Lower lobe of right lung (tissue), 2 donors: ENCODE results near the gene PDGFA. TPM values are rescaled to one million over a fixed set of nuclear protein-coding genes. Genes with fewer than 3 reads are reported as not detected.

Source experiments
- ATAC-seq, 2 donors: fragments of 200-7000 bp; cut with Tn5 transposase; one replicate each; pipeline ENCODE4 v1.9.1; 2020 to 2022; ENCODE audit warnings: mild to moderate bottlenecking in 2 of 2, moderate library complexity in 2 of 2
- DNase-seq: peaks from one replicate; pipeline ENCODE4 v3.0.0-alpha.2; 2020
- H3K27ac ChIP-seq: fragments of 200-600 bp; one replicate; pipeline ENCODE4 v1.8.0; 2022
- H3K27me3 ChIP-seq: fragments of 200-600 bp; one replicate; pipeline ENCODE4 v1.8.0; 2022; ENCODE audit warnings: low read depth
- H3K36me3 ChIP-seq: fragments of 200-600 bp; one replicate; pipeline ENCODE4 v1.8.0; 2022; ENCODE audit warnings: mild to moderate bottlenecking
- H3K4me1 ChIP-seq: fragments of 200-600 bp; one replicate; pipeline ENCODE4 v1.8.0; 2022
- H3K4me3 ChIP-seq: fragments of 200-600 bp; one replicate; pipeline ENCODE4 v1.8.0; 2022; ENCODE audit warnings: mild to moderate bottlenecking
- H3K9me3 ChIP-seq: fragments of 200-600 bp; one replicate; pipeline ENCODE4 v1.8.0; 2022
- intact Hi-C: fragments of 100-400 bp; cut with DNase I; formaldehyde crosslinking; loops from one replicate; pipeline ENCODE4 v1.11.0; 2022
- total RNA-seq: library from RNA; stranded (reverse); fragmentation: NEBNext Ultra II Directional; extraction: Animal tissue kit (Norgen Biotek cat#: 25700); gene quantifications from one replicate; pipeline ENCODE4 v1.2.1, GENCODE V29; 2021
- TF ChIP-seq, protein P1 (sequence below): fragments of 200-600 bp; IDR thresholded peaks from one replicate; pipeline ENCODE4 v1.8.0; 2022; ENCODE audit warnings: antibody characterized with exemption, mild to moderate bottlenecking
- donor health status: DM: no; HTN: yes; CAD: no; lungs with severe emphysema.

The PDGFA gene
- total RNA-seq, 1 donor from 2014 or later = 27.1 TPM

DNA sequence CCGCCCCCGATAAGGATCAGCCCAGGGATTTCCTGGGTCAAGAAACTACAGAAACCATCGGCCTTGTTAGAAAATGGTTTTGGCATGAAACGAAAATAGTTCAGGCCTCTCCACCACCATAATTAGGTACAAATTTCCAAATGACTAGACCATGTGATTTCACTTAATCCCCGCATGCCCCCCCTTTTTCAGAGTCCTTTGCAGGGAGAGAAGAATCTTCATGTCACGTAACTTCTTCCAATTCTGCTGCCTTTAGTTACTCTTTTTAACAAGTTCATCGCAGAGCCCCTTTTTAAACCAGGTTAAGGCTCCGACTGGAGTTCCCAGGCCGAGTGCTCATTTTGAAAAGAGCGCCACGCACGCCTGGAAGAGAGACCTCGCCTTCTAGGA lies 3.4 kb downstream of the PDGFA start:
- H3K9me3 ChIP-seq = no peaks in the 10 kb centered on the region
- TF ChIP-seq, protein P1, sequence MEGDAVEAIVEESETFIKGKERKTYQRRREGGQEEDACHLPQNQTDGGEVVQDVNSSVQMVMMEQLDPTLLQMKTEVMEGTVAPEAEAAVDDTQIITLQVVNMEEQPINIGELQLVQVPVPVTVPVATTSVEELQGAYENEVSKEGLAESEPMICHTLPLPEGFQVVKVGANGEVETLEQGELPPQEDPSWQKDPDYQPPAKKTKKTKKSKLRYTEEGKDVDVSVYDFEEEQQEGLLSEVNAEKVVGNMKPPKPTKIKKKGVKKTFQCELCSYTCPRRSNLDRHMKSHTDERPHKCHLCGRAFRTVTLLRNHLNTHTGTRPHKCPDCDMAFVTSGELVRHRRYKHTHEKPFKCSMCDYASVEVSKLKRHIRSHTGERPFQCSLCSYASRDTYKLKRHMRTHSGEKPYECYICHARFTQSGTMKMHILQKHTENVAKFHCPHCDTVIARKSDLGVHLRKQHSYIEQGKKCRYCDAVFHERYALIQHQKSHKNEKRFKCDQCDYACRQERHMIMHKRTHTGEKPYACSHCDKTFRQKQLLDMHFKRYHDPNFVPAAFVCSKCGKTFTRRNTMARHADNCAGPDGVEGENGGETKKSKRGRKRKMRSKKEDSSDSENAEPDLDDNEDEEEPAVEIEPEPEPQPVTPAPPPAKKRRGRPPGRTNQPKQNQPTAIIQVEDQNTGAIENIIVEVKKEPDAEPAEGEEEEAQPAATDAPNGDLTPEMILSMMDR = no peak
- DNase-seq (no peak), ATAC-seq (no peak)
- peaks cover 62% of the 10 kb centered on the region for H3K4me1 ChIP-seq
- peaks cover 13% of the 10 kb centered on the region for H3K27me3 ChIP-seq
- peak overlapping the region; percentile 73 for H3K4me3 ChIP-seq
- H3K36me3 ChIP-seq = peaks cover 6% of the 10 kb centered on the region
- peak overlapping the region; percentile 76 for H3K27ac ChIP-seq
- intact Hi-C loops = no loop called here

DNA sequence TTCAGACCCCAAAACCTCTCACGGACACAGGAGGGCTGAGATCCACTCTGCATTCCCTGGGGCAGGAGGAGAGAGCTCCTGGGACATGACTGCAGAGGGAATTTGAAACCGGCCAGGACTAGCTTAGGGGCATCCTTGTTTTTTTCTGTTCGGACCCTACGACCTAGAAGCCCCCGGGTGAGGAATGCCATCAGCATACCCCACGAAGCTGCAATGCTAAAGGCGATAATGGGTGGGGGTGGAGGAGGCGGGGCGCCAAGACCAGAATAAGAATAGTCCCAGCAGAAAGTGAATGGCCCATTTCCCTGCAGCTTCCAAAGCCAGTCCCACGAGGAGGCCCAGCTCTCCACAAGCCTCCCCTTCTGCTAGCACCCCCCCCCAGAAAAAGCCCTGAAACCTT lies 4.0 kb downstream of the PDGFA start:
- Histone ChIP-seq H3K27ac (peak overlapping the region; percentile 13), H3K4me1 (peaks cover 56% of the 10 kb centered on the region), H3K9me3 (no peaks in the 10 kb centered on the region), H3K4me3 (no peak overlapping the region), H3K36me3 (peaks cover 9% of the 10 kb centered on the region), H3K27me3 (peaks cover 7% of the 10 kb centered on the region)
- TF ChIP-seq, protein P1 = no peak
- DNase-seq = no peak
- no peak for ATAC-seq
- intact Hi-C loops = no loop called here

DNA sequence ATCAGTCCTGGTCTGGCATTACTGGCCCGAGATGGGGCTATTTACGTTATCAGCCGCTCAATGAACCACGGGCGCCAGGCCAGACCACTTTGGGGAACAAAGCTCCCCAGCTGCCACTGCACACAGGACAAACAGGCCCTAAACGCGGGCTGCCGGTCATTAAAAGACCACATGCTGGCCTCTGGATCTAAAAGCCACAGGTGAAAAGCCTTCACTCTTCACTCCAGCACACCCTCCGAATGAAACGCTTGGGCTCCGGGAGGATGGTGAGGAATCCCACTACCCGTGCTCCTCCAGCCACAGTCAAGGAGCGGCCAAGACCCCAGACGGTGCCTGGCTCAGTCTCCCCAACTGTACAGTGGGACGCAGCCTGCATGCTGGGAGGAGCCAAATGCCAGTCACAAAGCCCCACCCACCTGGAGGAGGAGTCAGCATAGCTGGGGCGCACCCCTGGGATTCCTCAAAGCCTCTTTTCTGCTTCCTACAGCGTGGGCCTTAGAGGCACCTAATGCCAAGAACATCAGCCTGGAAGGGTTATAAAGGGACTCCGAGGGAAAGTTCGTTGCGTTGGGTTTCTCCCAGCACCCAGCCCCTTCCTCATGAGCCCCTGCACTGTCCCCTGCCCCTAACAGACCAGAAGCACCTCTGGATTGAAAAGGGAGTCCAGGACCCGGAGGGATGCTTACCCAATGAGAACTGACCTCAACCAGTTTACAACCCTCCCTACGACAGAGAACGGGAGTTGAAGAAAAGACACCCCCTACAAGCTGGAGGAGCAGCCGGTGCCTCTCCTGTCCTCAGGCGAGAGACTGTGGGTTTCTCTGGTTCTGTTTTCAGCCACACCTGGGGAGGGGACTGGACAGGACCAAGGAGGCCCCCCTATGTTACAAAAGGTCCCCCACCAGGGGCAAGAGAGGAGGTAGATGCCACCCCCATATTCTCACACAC lies 4.7 kb downstream of the PDGFA start:
- peaks cover 3% of the 10 kb centered on the region for H3K27me3 ChIP-seq
- TF ChIP-seq, protein P1 = no peak
- H3K9me3 ChIP-seq = no peaks in the 10 kb centered on the region
- H3K4me3 ChIP-seq = no peak overlapping the region
- ATAC-seq = peak in 1 of 2 donors; percentile 16
- no peak for DNase-seq
- H3K27ac ChIP-seq = peak overlapping the region; percentile 13
- H3K36me3 ChIP-seq = peaks cover 13% of the 10 kb centered on the region
- intact Hi-C loops = no loop called here
- peaks cover 49% of the 10 kb centered on the region for H3K4me1 ChIP-seq

DNA sequence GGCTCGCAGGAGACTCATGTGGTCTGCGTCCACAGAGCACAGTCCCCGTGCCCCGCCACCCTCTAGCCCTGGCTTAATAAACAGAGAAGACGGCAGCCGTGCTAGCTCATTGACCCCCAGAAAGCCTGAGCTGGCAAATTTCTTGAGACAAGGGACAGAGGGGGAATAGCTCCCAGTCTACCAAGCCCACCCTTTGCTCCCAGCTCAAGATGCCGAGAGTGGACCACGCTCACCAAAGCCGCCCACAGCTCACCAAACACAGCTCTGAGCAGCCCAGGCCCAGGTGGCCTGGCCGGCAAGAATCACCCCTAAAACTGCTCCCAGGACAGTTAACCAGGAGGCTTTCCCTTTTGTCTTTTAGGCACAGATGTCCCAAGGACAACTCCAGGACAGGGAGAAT lies 5.4 kb downstream of the PDGFA start:
- Histone ChIP-seq H3K4me1 (peaks cover 48% of the 10 kb centered on the region), H3K9me3 (no peaks in the 10 kb centered on the region), H3K4me3 (no peak overlapping the region), H3K27me3 (peaks cover 3% of the 10 kb centered on the region), H3K36me3 (peaks cover 19% of the 10 kb centered on the region), H3K27ac (no peak overlapping the region)
- intact Hi-C loops = no loop called here
- DNase-seq = no peak
- TF ChIP-seq, protein P1 = no peak
- no peak for ATAC-seq

DNA sequence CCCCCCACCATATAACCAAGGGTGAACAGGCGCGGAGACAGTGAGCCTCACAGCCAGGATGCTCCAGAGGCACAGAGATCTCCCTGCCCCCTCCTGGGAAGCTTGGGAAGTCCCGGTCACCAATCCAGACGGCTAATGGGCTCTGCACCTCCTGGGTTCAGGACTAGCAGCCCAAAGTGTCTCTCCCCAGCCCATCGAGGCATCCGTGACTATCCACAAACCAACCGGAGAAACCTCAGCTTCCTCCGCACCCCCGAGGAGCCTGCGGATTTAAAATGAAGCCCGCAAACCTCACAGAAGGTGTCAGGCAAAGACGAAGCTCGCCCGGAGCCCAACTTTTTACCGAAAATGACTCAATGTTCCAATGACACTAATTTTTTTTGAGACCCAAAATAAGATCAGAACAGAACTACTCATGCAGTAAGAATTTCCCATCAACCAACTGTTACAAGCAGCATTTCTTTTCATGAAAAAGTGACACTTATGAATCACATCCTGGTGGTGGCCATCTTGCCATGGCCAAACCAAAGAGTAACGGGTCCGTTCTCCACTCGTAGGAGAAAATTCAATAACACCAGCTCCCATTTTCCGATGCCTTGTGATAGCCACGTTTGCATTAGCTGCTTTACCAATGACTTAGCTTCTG lies 6.0 kb downstream of the PDGFA start:
- H3K27me3 ChIP-seq = peaks cover 3% of the 10 kb centered on the region
- TF ChIP-seq, protein P1 = no peak
- H3K4me3 ChIP-seq = no peak overlapping the region
- H3K36me3 ChIP-seq = peaks cover 25% of the 10 kb centered on the region
- ATAC-seq (no peak), DNase-seq (no peak)
- peaks cover 48% of the 10 kb centered on the region for H3K4me1 ChIP-seq
- no peak overlapping the region for H3K27ac ChIP-seq
- H3K9me3 ChIP-seq = no peaks in the 10 kb centered on the region
- intact Hi-C loops = no loop called here
